ENCODE measurements around the gene COLGALT1.
"Not testable (repeated sequence)": the region's sequence is repeated elsewhere in the genome, so short reads cannot be mapped to it uniquely, and the experiment has no call there.

The COLGALT1 gene

GRCh38 chr19:17534767-17535166 lies 20.7 kb upstream of the COLGALT1 start:
- no peak for DNase-seq

- DNase-seq, result no peak
These were observed 18.5 kb upstream of the COLGALT1 start for GRCh38 chr19:17536955-17537354.

- DNase-seq, result no peak
These were observed 16.7 kb upstream of the COLGALT1 start for GRCh38 chr19:17538684-17539237.

GRCh38 chr19:17539238-17540117 lies 16.0 kb upstream of the COLGALT1 start:
- DNase-seq, result peak; percentile 91

- no peak for DNase-seq
These were observed 15.3 kb upstream of the COLGALT1 start for GRCh38 chr19:17540174-17540573.

- DNase-seq, result no peak
These were observed 14.2 kb upstream of the COLGALT1 start for GRCh38 chr19:17541184-17541759.

GRCh38 chr19:17542042-17542441 lies 13.4 kb upstream of the COLGALT1 start:
- DNase-seq, result no peak

- no peak for DNase-seq
These were observed 12.5 kb upstream of the COLGALT1 start for GRCh38 chr19:17542793-17543582.

- no peak for DNase-seq
These were observed 11.5 kb upstream of the COLGALT1 start for GRCh38 chr19:17543986-17544385.

- DNase-seq, result no peak
These were observed 11.0 kb upstream of the COLGALT1 start for GRCh38 chr19:17544418-17544817.

- DNase-seq, result no peak
These were observed 7.3 kb upstream of the COLGALT1 start for GRCh38 chr19:17548145-17548544.

- no peak for DNase-seq
These were observed 6.2 kb upstream of the COLGALT1 start for GRCh38 chr19:17549085-17549740.

- DNase-seq, result no peak
These were observed 5.3 kb upstream of the COLGALT1 start for GRCh38 chr19:17550076-17550667.

GRCh38 chr19:17552735-17553134 lies 2.7 kb upstream of the COLGALT1 start:
- not testable (repeated sequence) for DNase-seq

GRCh38 chr19:17553256-17553655 lies 2.2 kb upstream of the COLGALT1 start:
- peak; percentile 91 for DNase-seq

- DNase-seq, result no peak
These were observed 425 bp upstream of the COLGALT1 start for GRCh38 chr19:17554968-17555479.

GRCh38 chr19:17555929-17556813 lies 722 bp downstream of the COLGALT1 start:
- DNase-seq, result peak; percentile 35

- DNase-seq, result no peak
These were observed 1.5 kb downstream of the COLGALT1 start for GRCh38 chr19:17556995-17557394.

GRCh38 chr19:17557466-17557865 lies 2.0 kb downstream of the COLGALT1 start:
- no peak for DNase-seq

- DNase-seq, result peak; percentile 79
These were observed 4.8 kb downstream of the COLGALT1 start for GRCh38 chr19:17560205-17560595.

- DNase-seq, result no peak
These were observed 6.6 kb downstream of the COLGALT1 start for GRCh38 chr19:17562097-17562496.

Data from fibroblast of upper back skin (primary cell).